NCI-H2107 treated with DMSO at 0.1 percent for 48 hours (cell line): ENCODE measurements around the gene MAB21L4.
"Not testable (repeated sequence)": the region's sequence is repeated elsewhere in the genome, so short reads cannot be mapped to it uniquely, and the experiment has no call there.

ENCODE experiments used
- DNase-seq: peaks from one replicate; lab custom pipeline; 2025; ENCODE audit not compliant: unreplicated experiment; lab: John Stamatoyannopoulos, UW

The MAB21L4 gene

DNA sequence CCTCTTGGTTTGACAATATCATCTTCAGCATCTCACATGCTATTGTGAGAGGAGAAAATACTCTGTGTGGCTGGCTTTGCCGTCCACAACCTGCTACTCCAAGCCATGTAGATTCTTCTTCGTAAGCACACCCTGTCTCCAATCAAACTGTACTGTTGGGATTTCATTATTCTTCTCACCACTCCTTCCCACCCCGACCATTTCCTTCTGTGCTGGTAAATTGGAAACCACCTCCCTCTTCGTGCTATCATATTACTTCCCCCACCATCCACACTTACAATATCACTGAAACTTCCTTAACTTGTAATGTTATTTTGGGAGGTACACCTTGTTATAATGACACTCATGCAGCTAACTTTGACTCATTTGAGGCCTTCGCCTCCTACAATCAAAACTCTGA is 30.6 kb downstream of the MAB21L4 start:
- no peak for DNase-seq

DNA sequence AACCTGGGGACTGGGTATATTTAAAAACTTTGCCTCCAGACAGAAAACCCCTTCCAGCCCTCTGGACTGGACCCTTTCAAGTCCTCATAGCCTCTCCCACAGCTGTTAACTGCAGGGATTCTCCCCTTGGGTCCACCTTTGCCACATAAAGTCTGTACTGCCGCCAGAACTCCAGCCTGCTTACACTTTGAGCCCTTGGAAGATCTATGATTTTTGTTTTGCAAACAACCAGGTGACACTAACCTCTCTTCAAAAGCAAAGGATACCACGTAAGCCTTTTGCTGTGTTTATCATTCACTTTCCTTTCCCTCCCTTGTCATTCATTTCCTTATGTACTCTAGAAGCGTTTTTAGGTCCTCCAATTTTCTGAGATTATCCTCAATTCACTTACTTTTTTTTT is 31.5 kb downstream of the MAB21L4 start:
- no peak for DNase-seq

DNA sequence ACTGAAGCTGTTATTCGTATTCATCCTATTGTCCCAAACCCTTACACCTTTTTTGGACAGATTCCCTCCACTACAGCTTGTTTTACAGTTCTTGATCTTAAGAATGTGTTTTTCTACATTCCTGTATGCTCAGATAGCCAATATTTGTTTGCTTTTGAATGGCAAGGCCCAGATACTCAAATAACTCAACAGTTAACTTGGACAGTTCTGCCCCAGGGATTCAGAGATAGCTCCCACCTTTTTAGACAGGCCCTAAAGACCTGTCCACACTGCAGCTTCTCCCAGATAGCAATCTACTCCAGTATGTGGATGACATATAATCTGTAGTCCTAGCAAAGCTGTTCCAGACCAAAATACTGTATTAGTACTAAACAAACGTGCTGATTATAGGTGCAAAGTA is 34.4 kb downstream of the MAB21L4 start:
- DNase-seq: no peak

DNA sequence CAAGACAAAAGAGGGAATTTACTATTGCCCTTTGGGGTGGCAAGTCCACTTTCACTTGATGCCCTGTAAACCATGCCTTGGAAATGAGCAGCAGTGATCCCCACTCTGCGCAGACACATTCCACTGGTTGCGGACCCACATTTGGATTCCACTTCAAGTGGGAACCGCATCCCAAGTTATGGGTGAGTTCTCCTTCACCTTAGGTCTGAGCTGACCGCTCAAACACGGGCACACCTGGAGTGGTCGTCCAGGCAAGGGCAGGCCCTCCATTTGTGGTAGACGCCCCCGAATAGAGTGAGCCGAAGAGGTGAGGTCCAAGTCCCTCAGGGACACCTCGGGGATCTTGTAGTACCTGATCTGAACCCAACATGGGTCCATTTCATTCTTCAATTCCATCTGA is 37.1 kb downstream of the MAB21L4 start:
- no peak for DNase-seq

DNA sequence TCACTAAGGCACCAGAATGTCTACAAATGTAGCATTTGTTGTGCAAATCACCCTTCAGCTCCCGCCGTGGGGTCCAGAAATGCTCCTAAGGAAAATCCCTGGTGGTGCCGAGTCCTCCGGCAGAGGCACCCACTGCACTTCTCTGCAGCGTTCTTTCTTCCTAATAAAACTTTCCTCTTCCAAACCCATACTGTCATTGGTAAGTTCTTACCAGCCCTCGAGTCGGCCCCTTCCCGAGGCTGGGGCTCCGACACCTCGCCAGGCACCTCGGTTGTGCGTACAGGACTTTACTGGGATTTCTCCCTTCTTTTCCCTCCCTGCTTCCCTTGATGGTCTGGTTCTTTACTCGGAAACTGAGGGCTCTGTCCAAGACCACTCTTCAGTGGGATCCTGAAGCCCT is 37.6 kb downstream of the MAB21L4 start:
- DNase-seq: no peak

DNA sequence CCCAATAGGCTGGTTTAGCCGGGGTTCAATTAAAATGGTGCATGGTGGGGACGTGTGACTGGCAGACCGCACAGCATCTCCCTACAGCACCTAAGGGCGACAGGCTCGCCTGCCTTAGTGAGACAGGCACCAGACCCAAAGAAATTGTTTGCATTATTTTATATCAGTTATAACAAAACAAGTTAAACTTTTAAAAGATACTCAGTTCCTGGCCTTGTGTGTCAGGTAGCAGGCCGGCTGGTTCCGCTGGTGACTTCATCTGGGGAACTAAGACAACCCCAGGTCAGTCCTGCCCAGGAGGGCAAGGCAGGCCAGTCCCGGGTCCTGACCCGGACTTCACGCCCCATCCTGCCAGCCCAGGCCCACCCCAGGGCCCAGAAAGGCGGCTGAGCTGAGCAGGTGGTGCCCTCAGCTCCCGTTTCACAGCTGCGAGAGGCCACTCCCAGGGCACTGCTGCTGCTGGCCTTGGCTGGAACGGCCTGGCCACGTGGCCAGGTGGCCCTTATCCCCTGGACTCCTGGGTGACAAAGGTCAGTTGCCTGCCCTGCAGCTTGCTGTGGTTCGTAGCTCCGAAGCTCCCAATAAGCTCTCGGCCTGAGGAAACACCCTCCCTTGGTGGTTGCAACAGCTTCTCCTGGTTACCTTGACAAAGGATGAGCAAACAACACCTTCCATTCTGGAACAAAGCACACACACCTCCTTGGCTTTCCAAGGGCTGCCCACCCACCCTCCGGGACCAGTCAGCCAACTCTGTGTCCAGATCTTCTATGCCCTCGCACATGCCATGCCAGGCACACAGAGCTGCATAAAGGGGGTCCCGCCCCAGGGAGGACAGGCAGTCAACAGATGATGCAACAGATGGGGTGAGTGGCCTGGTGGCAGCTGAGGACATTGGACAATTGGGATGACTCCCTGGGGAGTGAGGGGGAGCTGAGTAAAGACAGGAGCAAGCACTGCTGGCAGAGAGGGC is 38.6 kb downstream of the MAB21L4 start:
- DNase-seq: no peak

DNA sequence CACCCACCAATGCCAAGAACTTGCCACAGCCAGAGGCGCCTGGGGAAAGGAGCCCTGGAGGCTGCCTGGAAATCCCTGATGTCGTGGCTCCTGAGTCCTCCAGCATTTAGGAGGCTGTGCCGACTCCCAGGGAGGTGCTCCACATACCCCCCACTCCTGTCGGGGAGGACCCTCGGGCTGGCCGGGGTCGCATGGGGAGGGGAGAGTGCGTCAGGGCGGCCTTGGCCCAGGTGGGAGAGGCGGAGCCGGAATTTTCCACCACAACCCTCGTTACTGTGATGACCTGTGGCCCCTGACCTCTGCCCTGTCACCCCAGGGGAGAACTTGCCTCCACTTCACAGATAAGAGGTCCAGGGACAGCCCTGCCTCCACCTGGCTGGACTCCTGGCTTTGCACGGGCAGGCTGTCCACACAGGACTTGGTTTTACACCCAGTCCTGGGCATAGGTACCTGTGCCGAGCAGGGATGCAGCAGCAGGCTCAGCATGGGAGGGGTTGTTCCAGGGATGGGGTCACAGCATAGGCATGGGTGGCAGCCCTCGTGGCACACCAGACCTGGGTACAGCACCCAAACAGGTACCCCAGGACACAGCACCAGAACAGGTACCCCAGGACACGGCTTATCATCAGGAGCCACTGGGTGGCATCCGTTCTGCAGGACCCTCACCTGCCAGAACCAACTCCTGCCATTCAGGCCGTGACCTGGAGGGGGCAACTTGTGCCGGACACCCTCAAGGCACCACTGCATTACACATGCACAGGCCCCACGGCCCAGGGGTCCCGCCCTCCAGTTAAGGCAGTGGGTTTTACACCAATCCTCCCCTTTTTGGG is 39.6 kb downstream of the MAB21L4 start:
- no peak for DNase-seq

DNA sequence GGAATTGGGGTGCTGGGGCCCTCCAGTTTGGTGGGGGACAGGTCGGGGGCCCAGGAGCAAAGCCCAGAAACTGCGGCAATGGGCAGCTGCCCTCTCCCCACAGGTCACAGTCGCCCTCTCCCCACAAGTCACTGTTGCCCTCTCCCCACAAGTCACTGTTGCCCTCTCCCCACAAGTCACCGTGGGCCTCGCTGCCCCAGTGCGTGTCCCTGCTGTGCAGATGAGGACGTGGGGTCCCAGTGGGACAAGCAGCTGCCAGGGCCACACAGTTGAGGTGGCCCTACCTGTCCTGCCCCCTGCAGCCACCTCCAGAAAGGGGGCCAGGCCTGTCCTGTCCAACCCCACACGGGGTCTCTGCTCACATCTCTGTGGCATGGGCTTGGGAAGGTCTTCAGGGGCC is 40.3 kb downstream of the MAB21L4 start:
- no peak for DNase-seq

DNA sequence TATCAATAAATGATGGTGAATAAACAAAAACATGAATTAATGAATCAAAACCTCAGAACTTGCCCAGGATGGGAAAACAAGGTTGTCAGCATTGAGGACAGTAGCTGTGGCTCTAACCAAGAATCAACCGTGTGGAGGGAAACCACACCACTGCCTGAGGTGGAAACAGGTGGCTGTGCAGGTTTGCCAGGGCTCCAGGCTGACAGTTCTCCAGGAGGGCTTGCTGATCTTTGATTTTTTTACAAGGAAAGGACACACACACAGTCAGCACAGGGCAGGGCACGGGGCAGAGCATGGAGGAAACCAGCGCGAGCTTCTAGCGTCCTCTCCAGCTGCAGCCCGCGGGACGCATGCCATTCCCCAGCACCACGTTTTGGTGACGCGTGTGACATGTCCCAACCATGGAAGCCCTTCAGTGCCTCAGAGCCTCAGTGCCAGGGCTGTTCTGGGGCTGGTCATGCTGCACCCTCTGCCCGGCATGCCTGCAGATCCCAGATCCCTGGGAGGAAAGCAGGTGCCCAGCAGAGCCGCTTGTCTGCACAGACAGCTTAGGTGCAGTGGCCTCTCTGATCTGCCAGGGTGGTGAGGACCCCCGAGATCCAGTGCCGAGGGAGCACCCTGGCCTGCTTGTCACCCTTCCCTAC is 43.2 kb downstream of the MAB21L4 start:
- DNase-seq: no peak

DNA sequence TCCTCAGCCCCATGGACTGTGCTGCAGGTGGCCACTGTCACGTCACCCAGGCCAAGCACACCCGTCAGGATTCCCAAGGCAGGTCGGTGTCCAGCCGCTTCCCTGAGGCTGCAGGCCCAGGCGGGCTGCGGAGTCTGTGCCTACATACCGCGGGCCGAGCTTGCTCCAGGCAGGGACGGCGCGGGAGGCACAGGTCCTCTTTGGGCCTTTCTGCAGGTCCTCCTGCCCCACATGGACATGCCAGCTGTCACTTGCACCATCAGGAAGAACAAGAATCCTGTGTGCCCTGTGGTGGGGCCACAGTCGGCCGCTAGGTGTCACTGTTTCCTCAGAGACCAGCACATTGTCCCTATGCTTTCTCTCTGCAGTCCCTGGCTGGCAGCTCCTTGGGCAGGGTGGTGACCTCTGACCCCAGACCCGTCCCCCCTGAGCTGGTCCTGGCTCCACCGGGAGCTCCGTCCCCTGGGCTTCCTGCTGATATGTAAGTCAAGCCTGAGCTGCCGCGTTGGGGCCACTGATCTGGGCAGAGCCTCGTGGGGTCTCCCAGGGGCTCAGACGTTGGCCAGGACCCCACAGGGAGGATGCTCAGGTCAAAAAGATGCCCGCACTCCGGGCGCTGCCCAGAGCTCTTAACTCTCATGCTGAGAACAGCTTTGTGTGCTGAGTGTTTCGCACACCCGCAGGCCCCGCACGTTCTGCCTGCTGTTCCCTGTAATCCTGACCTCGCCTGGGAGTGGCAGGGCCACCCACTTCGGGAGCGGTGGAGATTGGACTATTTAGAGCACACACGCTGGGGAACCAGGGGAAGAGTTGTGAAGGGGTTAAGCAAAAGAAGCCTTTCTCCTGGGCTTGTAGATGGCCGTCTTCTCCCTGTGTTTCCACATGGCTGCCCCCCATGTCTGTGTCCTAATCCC is 44.6 kb downstream of the MAB21L4 start:
- DNase-seq: peak; percentile 53

DNA sequence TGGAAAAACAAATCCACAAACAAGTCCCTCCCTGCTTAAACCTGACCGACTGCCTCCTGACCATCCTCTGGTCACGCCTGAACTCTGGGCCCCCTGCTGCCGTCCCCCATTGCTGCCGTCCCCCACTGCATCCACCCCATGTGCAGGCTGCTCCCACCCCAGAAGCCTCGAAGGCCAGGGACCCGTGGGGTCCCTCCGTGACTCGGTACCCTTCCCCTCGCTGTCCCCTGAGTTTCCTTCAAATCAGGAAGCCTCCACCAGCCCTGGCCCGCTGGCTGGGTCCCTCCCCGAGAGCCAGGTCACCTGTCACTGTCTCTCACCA is 45.2 kb downstream of the MAB21L4 start:
- DNase-seq: no peak

DNA sequence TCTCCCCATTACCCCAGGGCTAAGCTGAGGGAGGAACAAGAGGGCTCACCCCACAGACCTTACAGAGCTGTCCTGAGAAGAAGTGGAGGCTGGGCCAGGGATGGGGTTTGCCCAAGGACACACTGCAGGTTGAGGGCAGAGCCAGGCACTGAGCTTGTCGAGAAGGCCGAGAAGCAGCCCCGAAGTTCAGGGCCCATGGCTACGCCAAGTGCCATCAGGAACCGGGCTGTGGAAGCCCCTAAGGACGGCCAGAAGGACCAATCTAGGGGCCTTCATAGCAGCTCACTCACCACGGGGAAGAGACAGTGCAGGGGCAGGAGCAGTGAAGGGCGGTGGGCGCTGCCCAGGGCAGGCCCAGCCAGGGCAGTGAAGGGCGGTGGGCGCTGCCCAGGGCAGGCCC is 45.9 kb downstream of the MAB21L4 start:
- no peak for DNase-seq

DNA sequence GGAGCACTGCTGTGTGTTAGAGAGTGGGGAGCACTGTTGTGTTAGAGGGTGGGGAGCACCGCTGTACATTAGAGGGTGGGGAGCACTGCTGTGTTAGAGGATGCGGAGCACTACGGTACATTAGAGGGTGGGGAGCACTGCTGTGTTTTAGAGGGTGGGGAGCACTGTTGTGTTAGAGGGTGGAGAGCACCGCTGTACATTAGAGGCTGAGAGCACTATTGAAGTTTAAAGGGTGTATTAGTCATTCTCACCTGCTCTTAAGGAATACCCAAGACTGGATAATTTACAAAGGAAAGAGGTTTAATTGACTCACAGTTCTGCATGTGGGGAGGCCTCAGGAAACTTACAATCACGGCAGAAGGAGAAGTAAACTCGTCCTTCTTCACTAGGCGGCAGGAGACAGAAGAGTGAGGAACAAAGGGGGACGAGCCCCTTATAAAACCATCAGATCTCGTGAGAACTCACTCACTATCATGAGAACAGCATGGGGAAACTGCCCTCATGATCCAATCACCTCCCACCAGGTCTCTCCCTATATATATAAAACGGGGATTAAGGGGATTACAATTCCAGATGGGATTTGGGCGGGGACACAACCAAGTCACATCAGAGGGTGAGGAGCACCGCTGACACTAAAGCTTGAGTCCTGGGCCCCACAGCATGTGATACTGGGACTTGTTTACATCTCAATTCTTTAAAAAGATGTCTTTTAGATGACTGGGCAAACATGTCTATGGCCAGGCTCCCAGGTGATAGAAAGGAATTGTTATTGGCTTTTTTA is 46.9 kb downstream of the MAB21L4 start:
- no peak for DNase-seq

DNA sequence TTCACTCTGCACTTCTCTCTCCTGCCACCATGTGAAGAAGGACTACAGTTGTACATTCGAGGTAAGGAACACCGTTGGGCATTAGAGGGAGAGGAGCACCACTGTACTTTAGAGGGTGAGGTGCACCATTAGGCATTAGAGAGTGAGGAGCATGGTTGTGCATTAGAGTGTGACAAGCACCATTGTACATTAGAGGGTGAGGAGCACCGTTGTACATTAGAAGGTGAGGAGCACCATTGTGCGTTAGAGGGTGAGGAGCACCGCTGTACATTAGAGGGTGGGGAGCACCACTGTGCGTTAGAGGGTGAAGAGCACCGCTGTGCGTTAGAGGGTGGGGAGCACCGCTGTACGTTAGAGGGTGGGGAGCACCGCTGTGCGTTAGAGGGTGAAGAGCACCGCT is 48.1 kb downstream of the MAB21L4 start:
- no peak for DNase-seq

DNA sequence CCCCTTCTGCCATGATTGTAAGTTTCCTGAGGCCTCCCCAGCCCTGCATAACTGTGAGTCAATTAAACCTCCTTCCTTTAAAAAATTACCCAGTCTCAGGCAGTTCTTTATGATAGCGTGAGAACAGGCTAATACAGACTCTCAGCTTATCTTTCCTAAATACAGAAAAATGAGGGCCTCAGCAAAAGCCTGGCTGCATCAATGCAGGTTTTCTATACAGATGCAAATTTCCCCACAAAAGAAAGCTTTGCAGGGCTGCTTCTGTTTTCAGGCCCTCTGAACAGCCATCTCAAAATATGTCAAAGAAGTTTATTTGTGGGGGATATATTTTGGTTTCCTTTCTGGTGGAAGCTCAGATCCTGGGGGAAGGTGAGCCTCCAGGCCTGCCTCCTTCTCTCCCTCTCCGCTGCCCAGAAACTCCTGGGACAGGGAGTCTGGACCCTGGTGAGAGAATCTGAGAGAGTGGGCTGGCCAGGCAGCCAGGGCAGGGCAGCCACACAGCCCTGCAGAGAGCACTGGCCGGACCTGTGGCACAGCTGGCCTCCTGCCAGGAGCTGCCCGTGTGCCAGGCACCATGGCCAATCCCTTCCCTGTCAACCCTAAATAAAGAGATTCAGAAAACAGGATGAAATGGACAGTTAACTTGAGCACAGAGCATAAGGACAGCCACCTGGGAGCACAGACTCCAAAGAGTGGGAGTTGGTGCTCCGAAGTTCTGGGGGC is 48.9 kb downstream of the MAB21L4 start:
- DNase-seq: no peak

DNA sequence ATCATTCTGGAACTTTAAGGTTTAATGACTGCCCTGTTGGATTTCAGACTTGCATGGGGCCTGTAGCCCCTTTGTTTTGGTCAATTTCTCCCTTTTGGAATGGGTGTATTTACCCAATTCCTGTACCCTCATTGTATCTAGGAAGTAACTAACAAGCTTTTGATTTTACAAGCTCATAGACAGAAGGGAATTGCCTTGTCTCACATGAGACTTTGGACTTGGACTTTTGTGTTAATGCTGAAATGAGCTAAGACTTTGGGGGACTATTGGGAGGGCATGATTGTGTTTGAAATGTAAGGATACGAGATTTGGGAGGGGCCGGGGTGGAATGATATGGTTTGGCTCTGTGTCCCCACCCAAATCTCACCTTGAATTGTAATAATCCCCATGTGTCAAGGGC is 49.6 kb downstream of the MAB21L4 start:
- DNase-seq: not testable (repeated sequence)

DNA sequence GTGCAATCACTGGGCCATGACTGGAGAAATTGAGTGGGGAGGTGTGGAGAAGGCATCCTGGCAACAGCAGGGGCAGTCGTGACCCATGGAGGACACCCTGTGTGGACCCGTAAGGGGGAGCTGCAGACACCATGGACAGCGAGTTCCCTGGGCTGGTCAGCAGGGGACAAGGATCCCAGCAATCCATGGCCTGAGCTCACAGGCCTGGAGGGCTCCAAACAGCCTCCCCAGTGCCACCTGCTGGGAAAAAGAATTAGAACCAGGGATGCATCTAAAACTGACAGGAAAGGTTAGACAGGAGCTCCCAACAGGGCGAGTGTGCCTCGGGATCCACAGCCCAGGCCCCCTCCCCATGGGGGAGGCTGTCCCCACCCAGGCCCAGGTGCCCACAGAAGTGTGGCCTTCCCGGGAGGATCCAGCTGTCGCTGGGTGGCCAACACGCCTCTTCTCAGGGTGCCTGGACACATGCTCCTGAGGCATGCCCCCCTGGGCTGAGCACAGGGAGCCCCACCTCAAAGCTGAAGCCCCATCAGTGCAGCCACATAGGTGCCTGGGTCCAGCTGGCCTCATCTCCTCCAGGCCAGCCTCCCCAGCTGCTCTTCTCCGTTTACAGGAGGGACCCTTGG is 55.4 kb downstream of the MAB21L4 start:
- peak; percentile 18 for DNase-seq

DNA sequence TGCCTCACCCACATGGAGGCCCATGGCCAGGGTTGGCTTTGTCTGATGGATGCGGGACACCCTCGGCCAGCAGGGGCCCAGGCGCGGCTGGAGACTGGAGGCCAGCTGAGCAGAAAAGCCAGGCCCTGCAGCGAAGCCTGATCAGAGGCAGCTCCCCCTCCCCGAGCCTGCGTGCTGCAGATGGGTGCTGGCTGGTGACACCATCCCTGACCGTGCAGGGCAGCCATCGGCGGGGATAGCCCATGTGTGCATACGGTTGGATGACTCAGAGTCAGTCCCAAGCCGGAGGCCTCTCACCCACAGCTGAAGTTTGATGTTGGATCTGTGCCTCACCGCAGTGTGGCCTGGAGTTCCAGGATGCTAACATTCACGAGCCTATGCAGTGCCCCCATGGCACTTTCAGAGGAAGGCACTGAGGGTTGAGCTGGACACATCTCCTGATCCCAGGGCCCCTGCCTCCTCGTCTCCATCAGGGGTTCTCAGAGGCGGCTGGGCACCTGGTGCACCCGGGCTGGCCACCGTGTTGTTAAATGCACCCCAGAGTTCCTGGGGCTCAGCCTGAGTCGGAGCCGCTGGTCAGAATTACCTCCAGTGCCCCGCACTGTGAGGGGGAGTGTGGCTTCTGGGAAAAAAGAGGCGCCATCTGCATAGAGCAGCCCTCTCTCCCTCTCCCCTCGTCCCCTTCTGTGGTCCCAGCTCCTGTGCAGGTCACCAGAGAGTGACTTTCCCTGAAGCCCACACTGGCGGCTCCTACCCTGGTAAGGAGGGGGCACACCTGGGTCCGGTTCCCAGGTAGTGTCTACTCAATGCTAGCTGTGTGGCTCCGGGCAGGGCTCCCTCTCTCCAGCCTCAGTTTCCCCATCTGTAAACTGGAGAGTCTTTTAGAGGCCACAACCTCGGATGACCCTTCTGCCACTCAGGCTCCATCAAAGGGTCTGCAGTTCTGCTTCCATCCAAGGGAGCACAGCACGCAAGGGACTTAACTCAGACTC is 56.5 kb downstream of the MAB21L4 start:
- no peak for DNase-seq
